Thyroid gland (tissue), 4 donors: Measurements from ENCODE around the gene STK17B. TPM values are rescaled to one million over a fixed set of nuclear protein-coding genes. Genes with fewer than 3 reads are reported as not detected.
"Not testable (repeated sequence)": the region's sequence is repeated elsewhere in the genome, so short reads cannot be mapped to it uniquely, and the experiment has no call there.

Experiments used
- DNase-seq, 2 donors: peaks; one replicate each; pipeline ENCODE4 v3.0.0-alpha.2; 2019
- H3K27ac ChIP-seq, 3 donors: fragments of 200-600 bp; sonication (generic); 1 replicate in 2 of 3; 2 replicates in 1 of 3; pipeline ENCODE4 v1.5.1; 2016 to 2019; ENCODE audit warnings: mild to moderate bottlenecking in 1 of 3, moderate library complexity in 1 of 3
- H3K27me3 ChIP-seq: fragments of 200-600 bp; sonication (generic); one replicate; pipeline ENCODE4 v1.5.1; 2019
- H3K36me3 ChIP-seq, 2 donors: fragments of 200-600 bp; sonication (generic); one replicate each; pipeline ENCODE4 v1.5.1; 2016 to 2019
- H3K4me1 ChIP-seq, 2 donors: fragments of 200-600 bp; sonication (generic); one replicate each; pipeline ENCODE4 v1.5.1; 2017 to 2019
- H3K4me3 ChIP-seq, 3 donors: fragments of 200-600 bp; sonication (generic); replicated peaks in 1 of 3; 1 replicate in 2 of 3; 2 replicates in 1 of 3; pipeline ENCODE4 v1.5.1; 2016; ENCODE audit warnings: mild to moderate bottlenecking in 1 of 3
- H3K9me3 ChIP-seq: fragments of 200-600 bp; sonication (generic); one replicate; pipeline ENCODE4 v1.5.1; 2017
- CTCF ChIP-seq, 6 experiments: fragments of 200-600 bp in 3 of 6; fragments of 450-650 bp in 3 of 6; sonication (generic) in 3 of 6; IDR thresholded peaks; one replicate each; pipeline ENCODE4 v1.5.1; 2016 to 2019; ENCODE audit warnings: antibody characterized with exemption in 6 of 6, mild to moderate bottlenecking in 2 of 6, inconsistent platforms in 1 of 6, moderate library complexity in 1 of 6
- POLR2A ChIP-seq, 2 donors: fragments of 450-650 bp; IDR thresholded peaks; one replicate each; pipeline ENCODE4 v1.6.1; 2017; ENCODE audit warnings: antibody characterized with exemption in 2 of 2, mild to moderate bottlenecking in 2 of 2, moderate library complexity in 1 of 2
- WGBS, 2 donors: methylation state at CpG; one replicate each; pipeline ENCODE4 v1.1.5; 2017; 5-methylcytosine and 5-hydroxymethylcytosine counted together
- intact Hi-C: fragments of 100-400 bp; cut with DNase I; formaldehyde crosslinking; loops from one replicate; pipeline ENCODE4 v1.15.1; 2023
- total RNA-seq, 4 donors: library from RNA; depleted of rRNA; stranded (reverse); fragments of >200 nt; gene quantifications; one replicate each; pipeline ENCODE4 v1.2.3, GENCODE V29; 2016

Gene STK17B
- total RNA-seq, 4 donors from 2014 or later, result 19.4 to 86.9 (median 33.9) TPM

DNA sequence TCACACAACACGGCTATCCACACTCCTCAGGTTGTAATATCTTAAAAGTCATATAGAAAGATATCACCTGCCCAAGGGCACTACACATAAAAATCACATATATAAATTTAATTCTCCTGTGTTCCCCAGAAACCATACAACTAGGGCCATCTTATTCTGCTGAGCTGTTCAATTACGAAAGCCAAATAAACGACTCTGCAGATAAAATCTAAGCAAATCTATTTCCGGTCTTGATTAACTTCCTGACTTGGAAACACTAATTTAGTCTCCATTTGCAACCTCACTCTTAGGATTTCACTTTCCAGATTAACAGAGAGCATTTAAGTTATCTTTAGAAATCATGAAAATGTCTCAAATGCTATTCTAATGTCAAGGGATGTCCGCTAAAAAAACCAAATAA, 23.9 kb upstream of the STK17B start:
- Histone ChIP-seq H3K4me3 (no peak overlapping the region), H3K27me3 (no peaks in the 10 kb centered on the region), H3K4me1 (no peaks in the 10 kb centered on the region), H3K9me3 (no peaks in the 10 kb centered on the region), H3K27ac (no peak overlapping the region), H3K36me3 (no peaks in the 10 kb centered on the region)
- intact Hi-C loops, result no loop called here
- WGBS, 2 donors, result 74 to 79% methylated on average over 5 of the region's 5 CpGs
- TF ChIP-seq POLR2A (IDR thresholded peaks at IDR 0.05) (no peak), CTCF (IDR thresholded peaks at IDR 0.05) (no peak)
- DNase-seq, result no peak

DNA sequence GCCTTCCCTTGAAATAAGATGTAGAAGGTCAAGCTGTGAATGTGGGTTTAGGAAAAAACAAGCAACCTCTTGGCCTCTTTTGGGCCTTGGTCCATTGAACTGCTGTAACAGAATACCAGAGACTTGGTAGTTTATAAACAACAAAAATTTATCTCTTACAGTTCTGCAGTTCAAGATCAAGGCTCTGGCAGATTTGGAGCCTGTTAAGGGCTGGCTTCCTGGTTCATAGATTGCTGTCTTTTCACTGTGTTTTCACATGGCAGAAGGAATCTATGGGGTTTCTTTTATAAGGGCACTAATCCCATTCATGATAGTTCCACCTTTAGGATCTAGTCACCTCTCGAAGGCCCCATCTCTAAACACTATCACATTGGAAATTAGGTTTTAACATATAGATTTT, 20.2 kb upstream of the STK17B start:
- DNase-seq, result no peak
- Histone ChIP-seq H3K36me3 (no peaks in the 10 kb centered on the region), H3K4me1 (no peaks in the 10 kb centered on the region), H3K27ac (no peak overlapping the region), H3K27me3 (no peaks in the 10 kb centered on the region), H3K9me3 (no peaks in the 10 kb centered on the region), H3K4me3 (no peak overlapping the region)
- TF ChIP-seq POLR2A (IDR thresholded peaks at IDR 0.05) (no peak), CTCF (IDR thresholded peaks at IDR 0.05) (no peak)
- 100% methylated on average over 1 of the region's 1 CpG for WGBS, 2 donors
- intact Hi-C loops, result no loop called here

- H3K27ac ChIP-seq, result no peak overlapping the region
- no peaks in the 10 kb centered on the region for H3K27me3 ChIP-seq
- no peak for TF ChIP-seq POLR2A (IDR thresholded peaks at IDR 0.05)
- no peak for TF ChIP-seq CTCF (IDR thresholded peaks at IDR 0.05)
- H3K36me3 ChIP-seq, result no peaks in the 10 kb centered on the region
- no peaks in the 10 kb centered on the region for H3K4me1 ChIP-seq
- intact Hi-C loops, result no loop called here
- DNase-seq, result no peak
- no peaks in the 10 kb centered on the region for H3K9me3 ChIP-seq
- H3K4me3 ChIP-seq, result no peak overlapping the region
- WGBS, 2 donors, result 92 to 99% methylated on average over 2 of the region's 2 CpGs
Observed at GRCh38 chr2:196187898-196188458, 16.6 kb upstream of the STK17B start.

DNA sequence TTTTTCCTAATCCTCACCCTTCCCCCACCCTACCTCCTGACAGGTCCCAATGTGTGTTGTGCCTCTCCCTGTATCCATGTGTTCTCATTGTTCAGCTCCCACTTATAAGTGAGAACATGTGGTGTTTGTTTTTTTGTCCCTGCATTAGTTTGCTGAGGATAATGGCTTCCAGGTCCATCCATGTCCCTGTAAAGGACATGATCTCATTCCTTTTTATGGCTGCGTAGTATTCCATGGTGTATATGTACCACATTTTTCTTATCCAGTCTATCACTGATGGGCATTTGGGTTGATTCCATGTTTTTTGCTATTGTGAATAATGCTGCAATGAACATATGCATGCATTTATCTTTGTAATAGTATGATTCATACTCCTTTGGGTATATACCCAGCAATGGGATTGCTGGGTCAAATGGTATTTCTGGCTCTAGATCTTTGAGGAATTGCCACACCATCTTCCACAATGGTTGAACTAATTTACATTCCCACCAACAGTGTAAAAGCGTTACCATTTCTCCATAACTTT, 15.9 kb upstream of the STK17B start:
- H3K9me3 ChIP-seq, intact Hi-C loops, H3K27me3 ChIP-seq, H3K36me3 ChIP-seq, DNase-seq, H3K4me1 ChIP-seq, H3K27ac ChIP-seq, H3K4me3 ChIP-seq: not testable (repeated sequence)
- WGBS, 2 donors, result 96% methylated on average over 2 of the region's 2 CpGs

- TF ChIP-seq CTCF (IDR thresholded peaks at IDR 0.05) (no peak), POLR2A (IDR thresholded peaks at IDR 0.05) (no peak)
- no peak for DNase-seq
- Histone ChIP-seq H3K27me3 (no peaks in the 10 kb centered on the region), H3K27ac (no peak overlapping the region), H3K4me1 (no peaks in the 10 kb centered on the region), H3K9me3 (no peaks in the 10 kb centered on the region), H3K36me3 (no peaks in the 10 kb centered on the region), H3K4me3 (no peak overlapping the region)
- intact Hi-C loops, result no loop called here
- 82 to 87% methylated on average over 3 of the region's 3 CpGs for WGBS, 2 donors
Observed at GRCh38 chr2:196186266-196186980, 15.0 kb upstream of the STK17B start.
